OCI-LY7 (cell line): ENCODE results near the gene SLIT3. TPM values are rescaled to one million over a fixed set of nuclear protein-coding genes. Genes with fewer than 3 reads are reported as not detected.

Source experiments
- BruUV-seq: library from RNA; stranded (reverse); fragments of 400-500 nt; replicated peaks from 2 replicates; lab custom pipeline; 2021; lab: Mats Ljungman, UMichigan
- CTCF ChIA-PET: fragments of 300-600 bp; sonication (Branson Sonifier 250); formaldehyde crosslinking; loops from one replicate; lab custom pipeline; 2022; ENCODE audit warnings: antibody characterized with exemption; ENCODE audit not compliant: unreplicated experiment; lab: Charles Lee
- POLR2A ChIA-PET: fragments of 300-600 bp; sonication (Branson Sonifier 250); formaldehyde crosslinking; loops from one replicate; lab custom pipeline; 2022; ENCODE audit warnings: antibody characterized with exemption; lab: Charles Lee
- DNase-seq: peaks from one replicate; pipeline ENCODE4 v3.0.0-alpha.2; 2015; ENCODE audit warnings: low spot score
- H2AFZ ChIP-seq: fragments of 200-600 bp; sonication (generic), shearing (Covaris generic); 2 replicates; pipeline ENCODE4 v1.6.1; 2014; ENCODE audit warnings: mild to moderate bottlenecking, antibody characterized with exemption, low read length, moderate library complexity
- H3K27ac ChIP-seq: fragments of 200-600 bp; sonication (generic); 2 replicates; pipeline ENCODE4 v1.5.1; 2014; ENCODE audit warnings: mixed run types, low read depth, mild to moderate bottlenecking, moderate library complexity, low read length, inconsistent platforms; ENCODE audit not compliant: poor library complexity, severe bottlenecking
- H3K36me3 ChIP-seq: fragments of 200-600 bp; sonication (generic); 2 replicates; pipeline ENCODE4 v1.6.1; 2014; ENCODE audit warnings: mild to moderate bottlenecking, antibody characterized with exemption, low read length, moderate library complexity, mixed read lengths; ENCODE audit not compliant: insufficient read depth
- H3K4me1 ChIP-seq: fragments of 200-600 bp; sonication (generic); 2 replicates; pipeline ENCODE4 v1.5.1; 2014; ENCODE audit warnings: mild to moderate bottlenecking, low read length; ENCODE audit not compliant: insufficient read depth, poor library complexity, severe bottlenecking
- H3K4me2 ChIP-seq: fragments of 200-600 bp; sonication (generic); 2 replicates; pipeline ENCODE4 v1.6.1; 2014; ENCODE audit warnings: mild to moderate bottlenecking, low read length
- H3K4me3 ChIP-seq: fragments of 200-600 bp; sonication (generic); 2 replicates; pipeline ENCODE4 v1.5.1; 2014; ENCODE audit warnings: mild to moderate bottlenecking, low read depth, low read length; ENCODE audit not compliant: poor library complexity, severe bottlenecking
- H3K79me2 ChIP-seq: fragments of 200-600 bp; sonication (generic); 2 replicates; pipeline ENCODE4 v1.6.1; 2016; ENCODE audit warnings: low read depth, mild to moderate bottlenecking, low read length, moderate library complexity, mixed read lengths; ENCODE audit not compliant: insufficient read depth
- H3K9me2 ChIP-seq: fragments of 200-600 bp; sonication (generic); 2 replicates; pipeline ENCODE4 v1.6.1; 2016; ENCODE audit warnings: mild to moderate bottlenecking, low read length, mixed read lengths; ENCODE audit not compliant: insufficient read depth
- H3K9me3 ChIP-seq: fragments of 200-600 bp; sonication (generic); 2 replicates; pipeline ENCODE4 v1.6.1; 2014; ENCODE audit warnings: mild to moderate bottlenecking, mixed run types, low read length, mixed read lengths
- H4K20me1 ChIP-seq: fragments of 200-600 bp; sonication (generic); 2 replicates; pipeline ENCODE4 v1.6.1; 2014; ENCODE audit warnings: mild to moderate bottlenecking, antibody characterized with exemption, low read length, moderate library complexity, mixed read lengths; ENCODE audit not compliant: insufficient read depth
- EZH2phosphoT487 ChIP-seq: fragments of 200-600 bp; sonication (generic); IDR thresholded peaks from 2 replicates; pipeline ENCODE4 v1.6.1; 2018; ENCODE audit warnings: low read depth, borderline replicate concordance, mild to moderate bottlenecking, mixed run types, antibody characterized with exemption, low read length, moderate library complexity, mixed read lengths
- intact Hi-C: fragments of 100-400 bp; cut with micrococcal nuclease; formaldehyde crosslinking; loops from one replicate; pipeline ENCODE4 v1.10.0; 2022; ENCODE audit not compliant: unreplicated experiment
- total RNA-seq, 2 experiments: library from RNA; depleted of rRNA in 1 of 2; stranded (reverse); fragments of >200 nt in 1 of 2; shearing (Covaris generic) in 1 of 2; gene quantifications; 2 replicates each; pipeline ENCODE4 v1.2.3, GENCODE V29; 2014 to 2022
- TF ChIP-seq, protein P1 (sequence below): fragments of 200-600 bp; sonication (generic); conservative IDR thresholded peaks from 2 replicates; pipeline ENCODE4 v1.5.1; 2014; ENCODE audit warnings: mild to moderate bottlenecking, antibody characterized with exemption, low read length, moderate library complexity, mixed read lengths

Gene SLIT3
- total RNA-seq, 2 experiments from 2014 or later: not detected

DNA sequence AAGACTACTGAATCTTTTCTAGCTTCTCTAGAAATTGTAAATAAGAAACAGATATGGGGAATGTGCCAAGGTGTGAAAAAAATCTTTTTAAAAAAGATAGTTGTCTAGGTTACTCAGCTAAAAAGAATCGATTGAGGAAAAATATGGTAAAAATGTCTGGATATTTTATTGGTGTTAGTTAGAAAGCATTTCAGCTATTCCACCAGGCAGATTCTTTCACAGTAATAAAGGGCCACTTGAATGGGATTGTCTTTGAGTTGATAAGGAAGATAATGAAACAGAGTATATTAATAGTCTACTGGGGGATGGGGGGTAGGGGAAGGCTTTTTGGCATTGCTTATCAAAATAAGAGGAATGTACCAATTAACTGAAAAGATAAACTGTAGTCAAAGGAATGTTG is 51.9 kb downstream of the SLIT3 start:
- BruUV-seq: no TSS peak
- CTCF ChIA-PET: no interaction called here
- Histone ChIP-seq H2AFZ (no peak overlapping the region), H3K9me2 (no peaks in the 10 kb centered on the region), H3K4me1 (no peaks in the 10 kb centered on the region), H3K79me2 (no peaks in the 10 kb centered on the region), H3K4me2 (no peak overlapping the region), H3K36me3 (no peaks in the 10 kb centered on the region), H3K9me3 (no peaks in the 10 kb centered on the region), H3K27ac (no peak overlapping the region), H3K4me3 (no peak overlapping the region), H4K20me1 (no peaks in the 10 kb centered on the region)
- no peak for DNase-seq
- TF ChIP-seq EZH2phosphoT487: no peak
- TF ChIP-seq, protein P1, sequence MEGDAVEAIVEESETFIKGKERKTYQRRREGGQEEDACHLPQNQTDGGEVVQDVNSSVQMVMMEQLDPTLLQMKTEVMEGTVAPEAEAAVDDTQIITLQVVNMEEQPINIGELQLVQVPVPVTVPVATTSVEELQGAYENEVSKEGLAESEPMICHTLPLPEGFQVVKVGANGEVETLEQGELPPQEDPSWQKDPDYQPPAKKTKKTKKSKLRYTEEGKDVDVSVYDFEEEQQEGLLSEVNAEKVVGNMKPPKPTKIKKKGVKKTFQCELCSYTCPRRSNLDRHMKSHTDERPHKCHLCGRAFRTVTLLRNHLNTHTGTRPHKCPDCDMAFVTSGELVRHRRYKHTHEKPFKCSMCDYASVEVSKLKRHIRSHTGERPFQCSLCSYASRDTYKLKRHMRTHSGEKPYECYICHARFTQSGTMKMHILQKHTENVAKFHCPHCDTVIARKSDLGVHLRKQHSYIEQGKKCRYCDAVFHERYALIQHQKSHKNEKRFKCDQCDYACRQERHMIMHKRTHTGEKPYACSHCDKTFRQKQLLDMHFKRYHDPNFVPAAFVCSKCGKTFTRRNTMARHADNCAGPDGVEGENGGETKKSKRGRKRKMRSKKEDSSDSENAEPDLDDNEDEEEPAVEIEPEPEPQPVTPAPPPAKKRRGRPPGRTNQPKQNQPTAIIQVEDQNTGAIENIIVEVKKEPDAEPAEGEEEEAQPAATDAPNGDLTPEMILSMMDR: no peak
- POLR2A ChIA-PET: interaction anchor here (0.6 to 1.3 kb wide), 2 partner anchors 31 to 510 kb away, joined by 3 to 4 read pairs; no protein-coding TSS in a partner anchor
- intact Hi-C loops: no loop called here

DNA sequence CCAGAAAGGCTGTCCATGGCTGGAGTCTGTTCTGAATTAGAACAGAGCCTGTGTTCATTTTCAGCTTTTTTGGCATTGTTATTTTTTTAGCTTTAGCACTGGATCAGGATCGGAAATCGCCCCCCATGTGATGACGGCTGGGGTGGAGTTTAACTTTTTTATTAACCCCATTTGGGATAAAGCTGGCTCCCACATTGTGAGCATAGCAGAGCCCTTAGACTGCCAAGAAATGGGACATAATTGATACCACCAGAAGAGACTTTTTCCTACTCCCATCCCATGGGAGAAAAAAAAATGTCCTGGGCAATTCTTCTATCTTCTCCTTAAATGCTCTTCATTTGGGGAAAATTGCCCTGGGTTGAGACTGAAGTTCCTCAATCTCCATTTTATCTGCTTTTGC is 52.4 kb downstream of the SLIT3 start:
- Histone ChIP-seq H3K9me2 (no peaks in the 10 kb centered on the region), H2AFZ (no peak overlapping the region), H4K20me1 (no peaks in the 10 kb centered on the region), H3K79me2 (no peaks in the 10 kb centered on the region), H3K4me3 (no peak overlapping the region), H3K36me3 (no peaks in the 10 kb centered on the region), H3K27ac (no peak overlapping the region), H3K4me1 (no peaks in the 10 kb centered on the region), H3K4me2 (no peak overlapping the region), H3K9me3 (no peaks in the 10 kb centered on the region)
- CTCF ChIA-PET: no interaction called here
- POLR2A ChIA-PET: interaction anchor here (1.3 kb wide), 1 partner anchor 31 kb away, joined by 4 read pairs; no protein-coding TSS in a partner anchor
- TF ChIP-seq, protein P1: no peak
- no peak for TF ChIP-seq EZH2phosphoT487
- no peak for DNase-seq
- intact Hi-C loops: no loop called here
- no TSS peak for BruUV-seq

DNA sequence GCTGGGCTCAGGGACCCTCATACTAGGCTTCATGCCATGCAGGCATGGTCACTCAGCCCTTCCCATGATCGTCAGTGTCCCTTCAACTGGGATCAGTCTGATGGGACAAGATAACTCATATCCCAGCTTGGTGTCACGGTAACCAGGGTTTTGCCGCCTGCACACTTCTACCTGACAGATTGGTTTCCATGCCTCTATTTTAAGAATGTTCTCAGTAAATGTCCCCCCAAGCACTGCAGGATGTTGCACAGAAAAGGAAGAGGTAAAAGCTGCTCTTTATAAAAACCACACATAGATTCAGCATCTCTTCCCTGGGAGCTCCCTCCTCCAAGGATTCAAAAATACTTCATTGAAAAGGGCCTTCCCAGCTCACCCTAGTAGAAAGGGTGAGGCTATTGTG is 56.1 kb downstream of the SLIT3 start:
- no peak overlapping the region for H2AFZ ChIP-seq
- TF ChIP-seq, protein P1: no peak
- TF ChIP-seq EZH2phosphoT487: no peak
- no TSS peak for BruUV-seq
- H3K9me3 ChIP-seq: no peaks in the 10 kb centered on the region
- H3K4me3 ChIP-seq: no peak overlapping the region
- no peaks in the 10 kb centered on the region for H3K79me2 ChIP-seq
- no peaks in the 10 kb centered on the region for H3K9me2 ChIP-seq
- no peak for DNase-seq
- intact Hi-C loops: no loop called here
- no peaks in the 10 kb centered on the region for H3K4me1 ChIP-seq
- H3K36me3 ChIP-seq: no peaks in the 10 kb centered on the region
- CTCF ChIA-PET: no interaction called here
- POLR2A ChIA-PET: no interaction called here
- H3K27ac ChIP-seq: no peak overlapping the region
- H3K4me2 ChIP-seq: no peak overlapping the region
- no peaks in the 10 kb centered on the region for H4K20me1 ChIP-seq
